ENCODE measurements around the gene HOMEZ. TPM values are rescaled to one million over a fixed set of nuclear protein-coding genes. Genes with fewer than 3 reads are reported as not detected.

The HOMEZ gene
- total RNA-seq, 1 experiment from 2014 or later = 7.6 TPM

DNA sequence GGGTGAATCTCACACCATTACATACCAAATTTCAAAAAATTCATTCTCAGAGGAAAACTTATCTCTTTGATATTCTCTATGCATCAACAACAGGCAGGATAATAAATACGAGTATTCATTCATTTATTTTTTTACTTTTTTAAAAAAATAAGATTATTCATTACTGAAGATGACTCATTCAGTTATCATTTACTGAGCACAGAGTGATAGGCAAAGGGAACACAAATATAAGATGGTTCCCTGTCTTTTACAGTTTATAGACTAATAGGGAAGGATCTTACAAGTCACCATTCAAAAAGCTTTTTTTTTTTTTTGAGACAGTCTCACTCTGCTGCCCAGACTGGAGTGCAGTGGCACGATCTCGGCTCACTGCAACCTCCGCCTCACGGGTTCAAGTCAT is 30.4 kb upstream of the HOMEZ start:
- DNase-seq = no peak
- ChIA-PET CTCF (no interaction called here), POLR2A (interaction anchor here (0.7 kb wide), 1 partner anchor 11 kb away, joined by 12 read pairs; no protein-coding TSS in a partner anchor)
- TF ChIP-seq, protein P1, sequence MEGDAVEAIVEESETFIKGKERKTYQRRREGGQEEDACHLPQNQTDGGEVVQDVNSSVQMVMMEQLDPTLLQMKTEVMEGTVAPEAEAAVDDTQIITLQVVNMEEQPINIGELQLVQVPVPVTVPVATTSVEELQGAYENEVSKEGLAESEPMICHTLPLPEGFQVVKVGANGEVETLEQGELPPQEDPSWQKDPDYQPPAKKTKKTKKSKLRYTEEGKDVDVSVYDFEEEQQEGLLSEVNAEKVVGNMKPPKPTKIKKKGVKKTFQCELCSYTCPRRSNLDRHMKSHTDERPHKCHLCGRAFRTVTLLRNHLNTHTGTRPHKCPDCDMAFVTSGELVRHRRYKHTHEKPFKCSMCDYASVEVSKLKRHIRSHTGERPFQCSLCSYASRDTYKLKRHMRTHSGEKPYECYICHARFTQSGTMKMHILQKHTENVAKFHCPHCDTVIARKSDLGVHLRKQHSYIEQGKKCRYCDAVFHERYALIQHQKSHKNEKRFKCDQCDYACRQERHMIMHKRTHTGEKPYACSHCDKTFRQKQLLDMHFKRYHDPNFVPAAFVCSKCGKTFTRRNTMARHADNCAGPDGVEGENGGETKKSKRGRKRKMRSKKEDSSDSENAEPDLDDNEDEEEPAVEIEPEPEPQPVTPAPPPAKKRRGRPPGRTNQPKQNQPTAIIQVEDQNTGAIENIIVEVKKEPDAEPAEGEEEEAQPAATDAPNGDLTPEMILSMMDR (IDR thresholded peaks at IDR 0.05; ENCODE audit: insufficient read depth in 1 of 2, low read depth in 1 of 2, low read length in 1 of 2, severe bottlenecking in 1 of 2, unreplicated experiment in 1 of 2) = no peak
- intact Hi-C loops (cut with micrococcal nuclease; ENCODE audit: unreplicated experiment) = no loop called here
- Mint-ChIP-seq H3K27me3 (ENCODE audit: insufficient read depth, unreplicated experiment) (no peaks in the 10 kb centered on the region), H3K27ac (ENCODE audit: unreplicated experiment) (no peak overlapping the region), H3K4me1 (ENCODE audit: low read depth, unreplicated experiment) (peaks cover 10% of the 10 kb centered on the region), H3K4me3 (ENCODE audit: unreplicated experiment) (no peak overlapping the region), H3K9me3 (ENCODE audit: unreplicated experiment) (no peaks in the 10 kb centered on the region), H3K36me3 (ENCODE audit: insufficient read depth, unreplicated experiment) (peaks cover 35% of the 10 kb centered on the region)
- no peaks in the 10 kb centered on the region for H3K9me3 ChIP-seq
- no peak overlapping the region for H3K4me3 ChIP-seq (ENCODE audit: low read depth, low read length)
- no peaks in the 10 kb centered on the region for H3K27me3 ChIP-seq (replicated peaks; ENCODE audit: control insufficient read depth, insufficient read depth, low read length)
- H3K36me3 ChIP-seq (ENCODE audit: control insufficient read depth, insufficient read depth, low read length) = no peaks in the 10 kb centered on the region; the same call in 1 of the 2 replicates
- no TSS peak for BruUV-seq (replicated peaks)
- H3K4me1 ChIP-seq = peaks cover 10% of the 10 kb centered on the region

DNA sequence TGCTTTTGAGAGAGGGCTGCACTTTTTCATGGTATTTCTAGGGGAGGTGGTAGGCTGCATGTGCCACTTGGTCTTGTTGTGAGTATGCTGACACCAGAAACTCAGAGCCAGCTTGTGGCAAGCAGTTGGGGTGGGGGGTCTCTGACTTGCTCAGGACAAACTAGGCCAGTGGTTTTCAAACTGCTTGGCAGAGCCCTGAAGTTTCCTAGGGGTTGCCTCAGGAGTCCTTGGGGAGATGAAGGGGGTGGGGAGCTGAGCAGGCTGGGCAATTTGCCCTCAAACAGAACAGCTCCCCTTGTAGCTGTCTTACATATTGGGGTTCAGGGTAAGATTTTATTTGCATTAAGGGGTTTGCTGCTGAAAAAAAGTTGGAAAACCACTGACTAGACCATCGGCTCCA is 24.6 kb upstream of the HOMEZ start:
- Mint-ChIP-seq H3K9me3 (ENCODE audit: unreplicated experiment) (no peaks in the 10 kb centered on the region), H3K27me3 (ENCODE audit: insufficient read depth, unreplicated experiment) (no peaks in the 10 kb centered on the region), H3K36me3 (ENCODE audit: insufficient read depth, unreplicated experiment) (peaks cover 18% of the 10 kb centered on the region), H3K4me1 (ENCODE audit: low read depth, unreplicated experiment) (peaks cover 7% of the 10 kb centered on the region), H3K4me3 (ENCODE audit: unreplicated experiment) (no peak overlapping the region), H3K27ac (ENCODE audit: unreplicated experiment) (no peak overlapping the region)
- ChIA-PET CTCF (no interaction called here), POLR2A (interaction anchor here (2.4 kb wide), 1 partner anchor 10 kb away, joined by 6 read pairs; the partner anchor contains the start of gene PABPN1)
- H3K36me3 ChIP-seq (ENCODE audit: control insufficient read depth, insufficient read depth, low read length) = peaks cover 1% of the 10 kb centered on the region; the same call in 1 of the 2 replicates
- TF ChIP-seq, protein P1 (IDR thresholded peaks at IDR 0.05; ENCODE audit: insufficient read depth in 1 of 2, low read depth in 1 of 2, low read length in 1 of 2, severe bottlenecking in 1 of 2, unreplicated experiment in 1 of 2) = no peak
- H3K9me3 ChIP-seq = no peaks in the 10 kb centered on the region
- no peaks in the 10 kb centered on the region for H3K27me3 ChIP-seq (replicated peaks; ENCODE audit: control insufficient read depth, insufficient read depth, low read length)
- H3K4me1 ChIP-seq = peaks cover 12% of the 10 kb centered on the region; the same call in 1 of the 2 replicates
- DNase-seq = no peak
- no TSS peak for BruUV-seq (replicated peaks)
- H3K4me3 ChIP-seq (ENCODE audit: low read depth, low read length) = no peak overlapping the region
- intact Hi-C loops (cut with micrococcal nuclease; ENCODE audit: unreplicated experiment) = no loop called here

DNA sequence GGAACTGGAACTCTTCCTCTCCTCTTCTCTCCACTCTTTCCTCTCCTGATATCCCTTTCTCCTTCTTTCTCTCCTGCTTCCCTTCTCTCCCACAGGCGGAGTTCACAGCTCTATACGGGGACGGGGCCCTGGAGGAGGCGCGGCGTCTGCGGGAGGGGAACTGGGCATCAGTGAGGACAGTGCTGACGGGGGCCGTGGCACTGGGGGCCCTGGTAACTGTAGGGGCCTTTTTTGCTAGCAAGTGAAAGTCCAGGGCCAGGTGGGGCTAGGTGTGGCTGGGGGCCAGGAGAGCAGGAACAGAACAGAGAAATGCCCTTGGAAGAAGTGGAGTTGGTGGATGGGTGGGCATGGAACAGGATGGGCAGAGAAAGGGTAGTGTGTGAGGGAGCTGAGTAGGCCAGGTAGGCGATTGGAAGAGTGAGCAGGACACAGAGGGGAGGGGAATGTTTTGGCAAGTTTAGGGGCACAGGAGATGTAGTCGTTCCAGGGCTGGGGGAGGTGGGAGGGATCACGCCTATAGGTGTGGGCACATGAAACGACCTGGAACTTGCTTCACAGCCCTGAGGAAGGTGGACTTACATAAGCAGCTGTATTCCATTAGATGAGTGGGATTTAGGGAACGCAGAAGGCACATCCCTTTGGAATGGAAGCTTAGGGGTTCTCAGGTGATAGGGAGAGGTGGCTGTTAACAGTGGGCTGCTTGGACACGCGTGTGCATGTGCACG is 23.0 kb upstream of the HOMEZ start:
- H3K36me3 Mint-ChIP-seq (ENCODE audit: insufficient read depth, unreplicated experiment) = peaks cover 11% of the 10 kb centered on the region
- DNase-seq = no peak
- H3K9me3 Mint-ChIP-seq (ENCODE audit: unreplicated experiment) = no peaks in the 10 kb centered on the region
- TF ChIP-seq, protein P1 (IDR thresholded peaks at IDR 0.05; ENCODE audit: insufficient read depth in 1 of 2, low read depth in 1 of 2, low read length in 1 of 2, severe bottlenecking in 1 of 2, unreplicated experiment in 1 of 2) = no peak
- BruUV-seq (replicated peaks) = no TSS peak
- peaks cover 1% of the 10 kb centered on the region; the same call in 1 of the 2 replicates for H3K36me3 ChIP-seq (ENCODE audit: control insufficient read depth, insufficient read depth, low read length)
- ChIA-PET POLR2A (interaction anchor here (0.5 kb wide), 1 partner anchor 36 kb away, joined by 3 read pairs; no protein-coding TSS in a partner anchor), CTCF (no interaction called here)
- no peaks in the 10 kb centered on the region for H3K27me3 ChIP-seq (replicated peaks; ENCODE audit: control insufficient read depth, insufficient read depth, low read length)
- peaks cover 14% of the 10 kb centered on the region for H3K4me1 Mint-ChIP-seq (ENCODE audit: low read depth, unreplicated experiment)
- H3K27ac Mint-ChIP-seq (ENCODE audit: unreplicated experiment) = no peak overlapping the region
- intact Hi-C loops (cut with micrococcal nuclease; ENCODE audit: unreplicated experiment) = no loop called here
- H3K4me1 ChIP-seq = peaks cover 12% of the 10 kb centered on the region; the same call in 1 of the 2 replicates
- H3K27me3 Mint-ChIP-seq (ENCODE audit: insufficient read depth, unreplicated experiment) = no peaks in the 10 kb centered on the region
- no peaks in the 10 kb centered on the region for H3K9me3 ChIP-seq
- no peak overlapping the region for H3K4me3 ChIP-seq (ENCODE audit: low read depth, low read length)
- peak overlapping the region; percentile 52 for H3K4me3 Mint-ChIP-seq (ENCODE audit: unreplicated experiment)
